ENCODE results near the gene REST.
A peak's percentile ranks its signal among the peaks of the same experiment; 100 is the strongest.
"Not testable (repeated sequence)": the region's sequence is repeated elsewhere in the genome, so short reads cannot be mapped to it uniquely, and the experiment has no call there.

The REST gene

DNA sequence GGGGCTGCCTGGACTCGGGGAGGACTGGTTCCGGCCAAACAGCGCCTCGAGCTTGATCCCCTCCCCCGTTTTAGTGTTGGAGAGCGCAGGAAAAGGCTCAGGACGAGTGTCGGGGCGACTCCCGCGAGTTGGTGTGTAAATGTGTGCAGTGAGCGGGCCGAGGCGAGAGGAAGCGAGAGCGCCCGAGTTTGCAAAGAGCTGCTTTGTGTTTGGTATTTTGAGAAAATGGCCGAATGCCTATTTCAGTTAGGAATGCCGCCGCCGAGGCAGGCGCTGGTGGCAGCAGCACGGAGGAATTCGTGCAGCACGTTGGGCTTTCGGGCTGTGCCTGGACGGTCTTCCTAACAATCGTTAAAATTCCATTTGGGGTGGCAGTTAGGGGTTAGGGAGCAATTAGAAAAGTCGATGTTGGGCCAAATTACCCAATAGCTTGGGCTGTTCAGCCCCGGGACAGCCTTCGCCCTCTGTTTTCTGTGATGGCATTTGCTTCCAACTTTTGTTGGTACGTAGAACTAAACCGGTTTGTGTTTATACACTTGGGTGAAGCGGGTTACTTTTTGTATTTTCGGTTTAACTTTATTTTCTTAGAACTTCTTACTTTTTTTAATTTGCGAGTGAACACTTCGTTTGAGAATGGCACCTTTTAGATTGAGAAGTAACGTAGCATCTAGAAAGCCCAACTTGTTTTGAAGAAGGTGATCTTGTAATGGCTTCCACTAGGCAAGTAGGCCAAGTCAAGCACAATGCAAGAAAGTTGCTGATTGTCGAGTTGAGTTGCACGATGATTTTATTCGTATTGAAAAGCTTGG, 1.6 kb downstream of the REST start:
- no peak for DNase-seq (ENCODE audit: low read depth, low spot score)

DNA sequence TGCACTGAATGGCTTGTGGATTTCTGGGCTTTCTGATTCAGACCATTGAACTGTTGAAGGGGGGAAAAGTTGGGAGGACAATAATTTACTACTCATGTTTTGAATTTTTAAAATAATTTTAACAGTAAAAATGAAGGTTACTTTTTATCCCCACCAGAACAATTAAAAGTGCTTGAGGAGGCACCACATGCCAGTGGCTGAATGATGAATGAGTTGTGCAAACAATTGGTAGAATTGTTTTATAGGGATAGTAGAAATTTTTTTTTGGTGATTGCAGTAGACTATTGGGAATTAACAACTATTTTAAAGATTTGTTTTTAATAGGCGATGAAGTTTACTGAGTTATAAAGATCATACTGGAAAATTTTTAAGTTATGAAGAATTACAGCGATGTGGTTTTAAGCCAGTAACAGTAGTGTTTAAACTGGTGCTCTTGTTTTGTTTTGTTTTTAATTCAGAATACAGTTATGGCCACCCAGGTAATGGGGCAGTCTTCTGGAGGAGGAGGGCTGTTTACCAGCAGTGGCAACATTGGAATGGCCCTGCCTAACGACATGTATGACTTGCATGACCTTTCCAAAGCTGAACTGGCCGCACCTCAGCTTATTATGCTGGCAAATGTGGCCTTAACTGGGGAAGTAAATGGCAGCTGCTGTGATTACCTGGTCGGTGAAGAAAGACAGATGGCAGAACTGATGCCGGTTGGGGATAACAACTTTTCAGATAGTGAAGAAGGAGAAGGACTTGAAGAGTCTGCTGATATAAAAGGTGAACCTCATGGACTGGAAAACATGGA, 2.7 kb downstream of the REST start:
- DNase-seq (ENCODE audit: low read depth, low spot score), result no peak

DNA sequence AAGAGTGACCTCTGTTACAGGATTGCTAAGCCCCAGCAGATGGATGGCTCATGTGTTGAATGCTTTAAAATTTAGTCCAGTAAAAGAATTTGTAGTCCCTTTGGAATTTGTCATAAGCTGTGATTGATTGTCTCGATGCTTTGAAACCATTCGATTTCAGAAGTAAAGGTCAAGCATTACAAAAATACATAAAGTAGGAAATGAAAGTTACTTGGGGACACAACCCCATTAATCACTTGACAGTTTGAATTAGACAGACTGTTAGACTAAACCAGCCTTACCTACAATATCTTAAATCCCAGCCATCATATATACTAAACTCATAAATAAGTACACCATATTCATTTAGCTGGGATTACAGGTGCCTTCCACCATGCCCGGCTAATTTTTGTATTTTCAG, 6.6 kb downstream of the REST start:
- DNase-seq (ENCODE audit: low read depth, low spot score), result no peak

DNA sequence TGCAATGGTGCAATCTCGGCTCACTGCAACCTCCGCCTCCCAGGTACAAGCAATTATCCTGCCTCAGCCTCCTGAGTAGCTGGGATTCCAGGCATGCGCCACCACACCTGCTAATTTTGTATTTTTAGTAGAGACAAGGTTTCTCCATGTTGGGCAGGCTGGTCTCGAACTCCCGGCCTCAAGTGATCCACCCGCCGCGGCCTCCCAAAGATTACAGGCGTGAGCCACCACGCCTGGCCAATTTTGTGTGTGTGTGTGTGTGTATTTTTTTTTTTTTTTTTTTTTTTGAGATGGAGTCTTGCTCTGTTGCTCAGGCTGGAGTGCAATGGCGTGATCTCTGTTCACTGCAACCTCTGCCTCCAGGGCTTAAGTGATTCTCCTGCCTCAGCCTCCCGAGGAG, 7.3 kb downstream of the REST start:
- not testable (repeated sequence) for DNase-seq (ENCODE audit: low read depth, low spot score)

DNA sequence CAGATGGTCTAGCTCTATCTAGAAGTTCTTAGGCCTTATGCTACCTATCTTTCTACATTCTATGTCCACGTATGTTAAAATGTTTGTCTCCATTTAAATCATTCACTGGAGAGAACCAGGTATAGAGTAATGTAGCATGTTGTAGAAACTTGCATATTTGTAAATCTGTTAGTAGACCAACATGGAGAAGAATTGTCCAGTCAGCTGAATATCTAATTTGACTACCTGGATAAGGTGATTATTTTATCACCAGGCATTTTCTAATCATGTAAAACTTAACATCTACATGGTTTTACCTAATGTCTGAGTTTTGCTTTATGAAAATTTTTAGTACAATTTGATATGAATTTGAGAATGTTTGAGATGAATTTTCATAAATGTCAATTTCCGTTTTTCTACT, 19.5 kb downstream of the REST start:
- no peak for DNase-seq (ENCODE audit: low read depth, low spot score)

DNA sequence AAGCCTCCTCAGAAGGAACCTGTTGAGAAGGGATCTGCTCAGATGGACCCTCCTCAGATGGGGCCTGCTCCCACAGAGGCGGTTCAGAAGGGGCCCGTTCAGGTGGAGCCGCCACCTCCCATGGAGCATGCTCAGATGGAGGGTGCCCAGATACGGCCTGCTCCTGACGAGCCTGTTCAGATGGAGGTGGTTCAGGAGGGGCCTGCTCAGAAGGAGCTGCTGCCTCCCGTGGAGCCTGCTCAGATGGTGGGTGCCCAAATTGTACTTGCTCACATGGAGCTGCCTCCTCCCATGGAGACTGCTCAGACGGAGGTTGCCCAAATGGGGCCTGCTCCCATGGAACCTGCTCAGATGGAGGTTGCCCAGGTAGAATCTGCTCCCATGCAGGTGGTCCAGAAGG, 22.9 kb downstream of the REST start:
- no peak for DNase-seq (ENCODE audit: low read depth, low spot score)

DNA sequence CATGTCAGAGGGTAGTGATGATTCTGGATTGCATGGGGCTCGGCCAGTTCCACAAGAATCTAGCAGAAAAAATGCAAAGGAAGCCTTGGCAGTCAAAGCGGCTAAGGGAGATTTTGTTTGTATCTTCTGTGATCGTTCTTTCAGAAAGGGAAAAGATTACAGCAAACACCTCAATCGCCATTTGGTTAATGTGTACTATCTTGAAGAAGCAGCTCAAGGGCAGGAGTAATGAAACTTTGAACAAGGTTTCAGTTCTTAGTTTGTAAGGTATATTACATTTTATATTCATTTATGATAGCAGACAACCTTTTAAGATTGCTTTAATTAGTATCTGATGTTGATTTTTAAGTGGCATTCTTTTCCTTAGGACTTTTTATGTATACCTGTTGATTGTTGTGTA, 24.2 kb downstream of the REST start:
- no peak for DNase-seq (ENCODE audit: low read depth, low spot score)

DNA sequence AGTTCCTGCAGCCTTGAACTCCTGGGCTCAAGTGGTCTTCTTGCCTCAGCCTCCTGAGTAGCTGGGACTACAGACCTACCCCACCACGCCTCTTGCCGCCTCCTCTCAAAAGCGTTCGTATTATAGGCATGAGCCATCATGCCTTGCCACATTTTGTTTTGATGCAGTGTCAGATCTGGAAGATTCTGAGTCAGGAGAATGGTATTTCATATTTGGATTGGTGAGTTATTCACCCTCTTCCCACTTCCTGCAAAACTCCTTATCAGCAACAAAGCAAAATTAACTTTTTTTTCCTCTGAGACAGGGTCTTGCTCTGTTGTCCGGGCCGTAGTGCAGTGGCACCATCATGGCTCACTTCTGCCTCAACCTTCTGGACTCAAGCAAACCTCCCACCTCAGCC, 29.6 kb downstream of the REST start:
- DNase-seq (ENCODE audit: low read depth, low spot score), result no peak

DNA sequence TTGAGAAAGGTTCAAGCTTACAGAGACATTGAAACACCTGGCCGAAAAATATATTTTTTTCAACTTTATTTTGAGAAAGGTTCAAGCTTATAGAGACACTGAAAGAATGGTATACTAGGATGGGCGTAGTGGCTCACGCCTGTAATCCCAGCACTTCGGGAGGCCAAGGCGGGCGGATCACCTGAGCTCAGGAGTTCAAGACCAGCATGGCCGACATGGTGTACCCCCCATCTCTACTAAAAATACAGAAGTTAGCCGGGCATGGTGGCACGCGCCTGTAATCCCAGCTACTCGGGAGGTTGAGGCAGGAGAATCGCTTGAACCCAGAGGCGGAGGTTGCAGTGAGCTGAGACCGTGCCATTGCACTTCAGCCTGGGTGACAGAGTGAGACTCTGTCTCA, 32.1 kb downstream of the REST start:
- not testable (repeated sequence) for DNase-seq (ENCODE audit: low read depth, low spot score)

DNA sequence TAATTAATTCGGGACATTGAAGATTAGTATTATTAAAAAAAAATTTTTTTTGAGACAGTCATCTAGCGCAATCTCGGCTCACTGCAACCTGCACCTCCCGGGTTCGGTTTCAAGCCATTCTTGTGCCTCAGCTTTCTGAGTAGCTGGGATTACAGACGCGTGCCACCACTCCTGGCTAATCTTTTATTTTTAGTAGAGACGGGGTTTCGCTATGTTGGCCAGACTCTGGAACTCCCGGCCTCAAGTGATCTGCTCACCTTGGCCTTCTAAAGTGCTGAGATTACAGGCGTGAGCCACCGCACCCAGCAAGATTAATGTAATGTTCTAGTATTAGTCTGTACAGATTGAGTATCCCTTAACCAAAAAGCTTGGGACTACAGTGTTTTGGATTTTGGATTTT, 32.7 kb downstream of the REST start:
- DNase-seq (ENCODE audit: low read depth, low spot score), result no peak

DNA sequence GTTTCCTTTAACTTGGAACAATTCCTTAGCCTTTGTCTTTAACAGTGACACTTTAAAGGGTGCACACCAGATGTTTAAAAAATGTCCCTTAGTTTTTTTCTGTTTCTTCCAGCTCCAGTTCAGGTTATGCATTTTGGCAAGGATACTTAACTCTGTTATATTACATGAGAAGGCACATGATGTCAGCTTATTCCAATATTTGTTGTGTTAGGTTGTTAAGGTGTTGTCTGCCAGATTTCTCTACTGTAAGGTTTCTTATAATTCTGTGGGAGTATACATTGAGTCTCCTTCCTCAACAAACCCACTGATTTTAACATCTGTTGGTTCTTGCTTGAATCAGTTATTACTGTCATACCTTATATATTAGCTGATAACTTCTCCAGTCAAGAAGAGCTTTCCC, 33.3 kb downstream of the REST start:
- no peak for DNase-seq (ENCODE audit: low read depth, low spot score)

DNA sequence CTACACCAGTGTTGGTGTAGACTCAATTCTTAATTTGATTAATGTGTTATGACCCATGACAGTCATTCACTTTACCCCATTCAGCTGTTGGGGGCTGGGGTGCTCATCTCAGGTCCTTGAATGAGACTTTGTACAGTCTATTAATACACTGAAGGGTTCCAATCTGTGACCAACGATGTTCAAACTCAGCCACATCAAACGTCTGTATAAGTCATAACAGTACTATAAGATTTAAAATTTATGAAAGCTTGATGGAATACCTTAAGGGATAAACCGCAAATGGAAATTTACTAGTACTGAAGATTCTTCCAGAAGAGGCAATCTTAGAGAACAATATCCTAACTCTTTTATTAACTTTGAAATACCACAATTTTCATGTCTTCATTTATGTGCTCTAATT, 33.7 kb downstream of the REST start:
- no peak for DNase-seq (ENCODE audit: low read depth, low spot score)

DNA sequence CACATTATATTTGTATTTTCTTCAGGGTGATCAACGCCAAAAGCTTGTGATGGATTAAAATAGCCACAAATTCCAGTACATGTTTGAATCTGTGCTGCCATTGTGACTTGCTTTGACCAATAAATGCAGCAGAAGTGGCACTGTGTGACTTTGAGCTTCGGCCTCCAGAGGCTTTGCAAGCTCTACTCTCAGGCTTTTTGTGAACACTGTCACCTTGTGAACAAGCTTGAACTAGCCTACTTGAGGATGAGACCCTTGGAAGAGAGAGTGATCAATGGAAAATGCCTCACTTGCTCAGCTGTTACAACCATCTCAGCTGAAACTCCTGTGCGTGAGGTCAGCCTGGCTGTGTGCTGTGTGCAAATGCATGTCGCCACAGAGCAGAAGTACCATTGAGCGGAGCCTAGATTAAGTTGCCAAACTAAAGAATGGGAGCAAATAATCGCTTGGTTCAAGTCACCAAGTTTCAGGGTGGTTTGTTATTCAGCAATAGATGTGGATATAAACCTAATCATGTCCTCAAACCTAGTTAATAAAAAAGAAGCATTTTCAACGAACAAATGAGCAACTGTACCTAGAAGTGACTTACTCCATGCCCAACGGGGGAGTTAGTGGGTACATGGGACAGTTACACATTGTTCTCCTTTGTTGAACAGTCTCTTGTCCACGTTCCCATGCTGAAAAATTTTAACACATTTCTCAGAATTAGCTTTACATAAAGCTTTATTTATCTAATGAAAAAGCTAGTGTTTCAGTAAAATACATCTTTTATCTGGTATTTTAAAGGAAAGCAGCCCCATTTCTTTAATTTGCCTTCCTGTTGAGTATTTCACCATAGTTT, 46.2 kb downstream of the REST start:
- no peak for DNase-seq (ENCODE audit: low read depth, low spot score)

DNA sequence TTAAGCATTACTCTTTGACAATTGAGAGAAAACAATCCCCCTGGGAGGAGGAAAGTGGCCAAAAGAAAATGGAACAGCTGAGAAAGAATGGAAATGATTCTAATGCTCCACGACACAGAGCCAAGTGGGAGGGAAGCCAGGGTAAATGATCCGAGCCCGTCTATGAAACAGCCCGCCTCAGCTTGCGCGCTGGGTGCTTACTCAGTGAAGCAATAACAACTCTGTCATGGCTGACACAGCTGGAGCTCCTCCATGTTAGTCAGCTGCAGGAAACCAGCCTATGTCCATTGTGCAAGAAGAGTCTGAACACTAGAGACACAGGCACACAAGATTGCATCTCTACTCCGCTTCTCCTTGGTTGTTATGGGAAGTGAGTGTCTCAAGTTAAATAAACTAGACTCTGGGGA, 50.4 kb downstream of the REST start:
- peak; percentile 89 for DNase-seq (ENCODE audit: low read depth, low spot score)

DNA sequence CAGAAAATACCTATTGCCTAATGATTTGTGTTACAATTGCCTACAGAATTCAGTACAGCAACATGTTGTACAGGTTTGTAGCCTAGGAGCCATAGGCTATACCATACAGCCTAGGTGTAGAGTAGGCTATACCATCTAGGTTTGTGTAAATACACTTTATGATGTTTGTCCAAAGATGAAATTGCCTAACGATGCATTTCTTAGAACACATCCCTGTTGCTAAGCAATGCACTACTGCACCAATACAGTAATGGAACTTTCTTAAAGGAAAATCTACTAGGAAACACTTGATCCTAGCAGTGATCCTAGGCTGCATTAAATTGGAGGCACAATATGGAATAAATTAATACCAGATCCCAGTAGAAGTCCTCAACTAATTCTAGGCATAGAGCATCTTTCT, 51.4 kb downstream of the REST start:
- DNase-seq (ENCODE audit: low read depth, low spot score), result no peak

DNA sequence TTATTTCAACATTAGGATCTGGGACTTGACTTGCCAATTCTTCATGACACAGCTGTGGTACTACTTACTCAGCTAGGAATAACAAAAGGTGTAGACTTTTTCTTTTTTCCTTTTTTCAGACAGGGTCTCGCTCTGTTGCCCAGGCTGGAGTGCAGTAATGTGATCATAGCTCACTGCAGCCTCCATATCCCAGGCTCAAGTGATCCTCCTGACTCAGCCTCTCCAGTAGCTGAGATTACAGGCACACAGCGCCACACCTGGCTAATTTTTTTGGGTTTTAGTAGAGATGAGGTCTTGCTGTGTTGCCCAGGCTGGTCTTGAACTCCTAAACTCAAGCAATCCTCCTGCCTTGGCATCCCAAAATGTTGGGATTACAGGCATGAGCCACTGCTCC, 53.4 kb downstream of the REST start:
- no peak for DNase-seq (ENCODE audit: low read depth, low spot score)

DNA sequence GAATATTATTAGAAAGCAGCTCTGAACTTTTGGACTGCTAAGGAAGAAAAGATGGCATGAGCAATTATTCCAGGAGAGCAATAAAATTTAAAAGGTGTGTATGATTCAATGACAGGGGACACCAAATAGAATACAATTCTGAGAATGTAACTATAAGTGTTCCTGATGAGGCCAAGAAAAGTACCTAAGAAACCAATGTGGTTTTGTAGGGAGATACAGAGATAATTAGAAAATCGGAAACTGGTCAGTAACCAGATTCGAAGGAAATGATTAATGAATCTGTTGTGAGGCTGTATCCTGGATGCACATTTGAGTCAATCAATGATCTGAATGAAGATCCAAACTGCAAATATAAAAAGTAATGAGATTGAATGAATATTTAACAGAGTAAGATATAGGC, 63.7 kb downstream of the REST start:
- DNase-seq (ENCODE audit: low read depth, low spot score), result no peak

DNA sequence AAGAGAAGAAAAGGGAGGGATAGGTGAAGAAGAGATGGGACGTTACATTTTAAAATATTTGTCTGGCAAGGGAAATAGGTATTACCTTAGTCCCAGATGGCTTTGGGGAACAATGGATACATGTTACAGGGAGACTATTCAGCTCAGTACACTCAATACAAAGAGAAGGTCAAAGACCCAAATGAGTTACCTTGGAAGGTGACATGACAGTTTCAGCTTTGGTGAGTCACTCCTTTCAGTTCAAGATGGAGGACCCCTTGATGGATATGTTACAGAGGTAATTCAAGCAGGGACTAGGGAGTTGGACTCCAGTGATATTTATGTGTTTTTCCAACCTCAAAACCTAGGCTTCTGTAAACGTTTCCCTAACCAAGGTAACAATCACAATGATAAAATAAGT, 64.7 kb downstream of the REST start:
- no peak for DNase-seq (ENCODE audit: low read depth, low spot score)

DNA sequence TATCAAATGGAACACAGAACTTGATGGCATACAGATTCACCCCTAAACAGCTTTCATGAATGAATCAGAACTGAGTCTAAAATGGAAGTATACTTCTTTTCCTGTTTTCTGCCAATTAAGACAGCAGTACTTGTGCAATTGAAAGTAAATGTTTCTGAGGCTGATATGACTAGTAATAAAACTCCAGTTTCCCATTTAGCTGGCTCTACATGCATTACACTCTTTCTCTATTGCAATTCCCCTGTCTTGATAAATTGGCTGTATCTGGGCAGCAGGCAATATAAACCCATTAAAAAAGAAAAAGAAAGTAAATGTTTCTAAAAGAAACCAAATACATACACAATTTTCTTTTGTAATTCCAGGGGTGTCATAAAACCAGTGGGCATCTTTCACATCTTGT, 65.1 kb downstream of the REST start:
- DNase-seq (ENCODE audit: low read depth, low spot score), result no peak

DNA sequence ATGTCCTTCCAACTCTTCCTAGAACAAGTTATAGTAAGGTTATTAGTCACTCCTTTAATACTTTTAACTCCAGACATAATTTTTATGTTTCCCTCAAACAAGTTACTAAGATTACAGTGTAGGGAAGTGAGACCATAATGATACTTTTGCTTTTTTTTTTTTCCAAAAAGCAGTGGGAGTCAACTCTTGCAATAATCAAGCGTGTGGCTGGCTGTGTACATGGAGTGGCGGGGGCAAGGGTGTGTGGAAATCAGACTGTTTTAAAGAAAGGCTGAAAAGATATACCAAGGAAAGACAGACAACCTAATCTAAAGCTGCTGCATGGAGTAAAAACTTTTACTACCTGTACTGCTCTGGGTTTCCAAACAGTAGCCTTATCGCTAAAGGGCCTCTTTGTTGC, 65.6 kb downstream of the REST start:
- no peak for DNase-seq (ENCODE audit: low read depth, low spot score)

DNA sequence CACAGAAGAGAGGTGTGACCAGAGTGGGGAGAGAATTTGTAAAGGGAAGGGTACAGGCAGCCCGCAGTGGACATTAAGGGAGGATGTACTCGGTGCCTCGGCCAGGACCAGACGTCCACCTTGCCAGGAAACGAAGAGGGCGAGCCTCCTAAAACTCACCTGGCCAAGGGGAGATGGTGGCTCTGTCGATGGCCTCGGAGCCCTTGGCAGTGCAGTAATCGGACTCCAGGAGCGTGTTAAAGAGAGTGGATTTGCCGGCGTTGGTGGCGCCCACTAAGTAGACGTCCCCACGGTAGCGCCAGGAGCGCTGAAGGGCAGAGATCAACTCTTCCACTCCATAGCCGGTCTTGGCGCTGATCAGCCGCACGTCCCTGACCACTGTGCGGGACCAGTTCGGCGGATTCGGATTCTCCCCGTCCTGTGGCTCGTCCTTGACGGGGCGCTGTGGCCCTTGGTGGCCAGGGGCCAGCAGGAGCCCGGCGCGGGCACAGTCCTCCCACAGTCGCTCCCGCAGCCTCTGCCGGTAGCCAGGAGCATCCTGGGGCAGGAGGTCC, 68.7 kb downstream of the REST start:
- no peak for DNase-seq (ENCODE audit: low read depth, low spot score)

DNA sequence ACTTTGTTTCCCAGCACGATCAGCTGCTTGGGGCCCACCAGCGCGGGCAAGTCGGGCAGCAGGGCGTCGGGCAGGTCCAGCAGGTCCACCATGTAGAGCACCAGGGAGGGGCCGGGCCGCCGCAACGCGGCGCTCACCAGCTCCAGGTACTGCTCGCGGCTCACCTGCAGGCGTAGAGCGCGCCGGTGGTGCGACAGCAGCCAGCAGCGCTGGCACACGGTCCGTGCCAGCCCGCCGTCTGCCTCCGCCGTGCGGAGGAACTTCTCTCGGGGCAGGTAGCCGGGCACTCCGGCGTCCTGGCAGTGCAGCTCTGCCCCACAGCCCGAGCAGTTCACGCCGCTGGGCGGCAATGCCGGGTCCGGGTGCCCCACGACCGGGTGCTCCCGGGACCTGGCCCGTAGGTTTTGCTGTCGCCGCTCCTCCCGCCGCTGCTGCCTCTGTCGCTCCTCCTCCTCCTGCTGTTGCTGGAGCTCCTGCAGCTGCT, 69.2 kb downstream of the REST start:
- DNase-seq (ENCODE audit: low read depth, low spot score), result no peak

Data from brain pericyte (primary cell).